ENCODE results near the gene PRKCA.

DNA sequence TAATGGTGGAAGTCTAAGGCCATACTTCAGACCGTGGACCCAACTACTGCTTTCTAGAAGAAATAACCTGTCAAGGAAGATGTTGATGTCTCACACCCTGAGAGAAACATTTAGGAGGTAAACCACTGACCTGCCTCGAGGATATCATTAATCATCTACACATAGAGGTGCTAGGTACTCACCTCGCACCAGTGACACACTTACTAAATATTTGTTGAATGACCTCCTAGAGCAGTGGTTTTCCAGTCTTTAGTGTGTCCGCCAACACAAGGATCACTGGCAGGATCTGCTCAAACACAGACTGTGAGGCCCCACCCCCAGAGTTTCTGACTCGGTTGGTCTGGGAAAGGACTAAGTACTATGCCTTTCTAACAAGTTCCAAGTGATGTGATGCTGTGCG is 335.1 kb downstream of the PRKCA start:
- TF ChIP-seq, protein P1, sequence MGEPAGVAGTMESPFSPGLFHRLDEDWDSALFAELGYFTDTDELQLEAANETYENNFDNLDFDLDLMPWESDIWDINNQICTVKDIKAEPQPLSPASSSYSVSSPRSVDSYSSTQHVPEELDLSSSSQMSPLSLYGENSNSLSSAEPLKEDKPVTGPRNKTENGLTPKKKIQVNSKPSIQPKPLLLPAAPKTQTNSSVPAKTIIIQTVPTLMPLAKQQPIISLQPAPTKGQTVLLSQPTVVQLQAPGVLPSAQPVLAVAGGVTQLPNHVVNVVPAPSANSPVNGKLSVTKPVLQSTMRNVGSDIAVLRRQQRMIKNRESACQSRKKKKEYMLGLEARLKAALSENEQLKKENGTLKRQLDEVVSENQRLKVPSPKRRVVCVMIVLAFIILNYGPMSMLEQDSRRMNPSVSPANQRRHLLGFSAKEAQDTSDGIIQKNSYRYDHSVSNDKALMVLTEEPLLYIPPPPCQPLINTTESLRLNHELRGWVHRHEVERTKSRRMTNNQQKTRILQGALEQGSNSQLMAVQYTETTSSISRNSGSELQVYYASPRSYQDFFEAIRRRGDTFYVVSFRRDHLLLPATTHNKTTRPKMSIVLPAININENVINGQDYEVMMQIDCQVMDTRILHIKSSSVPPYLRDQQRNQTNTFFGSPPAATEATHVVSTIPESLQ (CRISPR knock-in tag; IDR thresholded peaks at IDR 0.05): no peak
- TF ChIP-seq RELA (CRISPR knock-in tag; IDR thresholded peaks at IDR 0.05; ENCODE audit: borderline replicate concordance) (no peak), NFYB (CRISPR knock-in tag; conservative IDR thresholded peaks at IDR 0.05; ENCODE audit: low read depth) (no peak)
- TF ChIP-seq, protein P2, sequence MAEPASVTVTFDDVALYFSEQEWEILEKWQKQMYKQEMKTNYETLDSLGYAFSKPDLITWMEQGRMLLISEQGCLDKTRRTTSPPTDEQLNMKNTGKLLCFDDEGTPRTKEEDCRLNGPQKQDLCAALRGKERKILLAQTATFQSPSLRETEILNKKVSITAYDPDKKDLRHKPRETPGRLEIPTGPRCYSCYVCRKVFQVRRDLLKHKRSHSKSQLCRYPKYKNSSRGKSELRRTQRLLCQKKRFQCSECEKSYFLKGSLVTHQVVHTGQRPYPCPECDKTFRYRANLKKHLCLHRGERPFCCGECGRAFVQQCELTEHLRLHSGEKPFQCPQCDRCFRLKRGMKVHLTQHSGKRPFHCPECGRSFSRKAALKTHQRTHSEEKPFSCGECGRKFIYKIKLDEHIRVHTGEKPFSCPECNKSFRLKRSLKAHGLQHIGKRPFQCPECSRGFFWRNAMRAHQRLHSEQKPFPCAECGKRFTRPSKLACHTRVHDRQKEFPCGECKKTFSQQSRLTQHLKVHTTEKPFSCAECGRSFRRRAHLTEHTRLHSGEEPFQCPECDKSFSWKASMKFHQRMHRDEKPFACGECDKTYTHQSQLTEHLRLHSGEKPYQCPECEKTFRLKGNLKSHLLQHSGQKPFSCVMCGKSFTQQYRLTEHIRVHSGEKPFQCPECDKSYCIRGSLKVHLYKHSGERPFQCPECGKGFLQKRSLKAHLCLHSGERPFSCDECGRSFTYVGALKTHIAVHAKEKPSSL (CRISPR knock-in tag; conservative IDR thresholded peaks at IDR 0.05): no peak
- TF ChIP-seq, protein P3, sequence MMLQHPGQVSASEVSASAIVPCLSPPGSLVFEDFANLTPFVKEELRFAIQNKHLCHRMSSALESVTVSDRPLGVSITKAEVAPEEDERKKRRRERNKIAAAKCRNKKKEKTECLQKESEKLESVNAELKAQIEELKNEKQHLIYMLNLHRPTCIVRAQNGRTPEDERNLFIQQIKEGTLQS (CRISPR knock-in tag; conservative IDR thresholded peaks at IDR 0.05): no peak

All from WTC11 (cell line).